GM23248 (cell line): ENCODE data around the gene AAGAB. TPM values are rescaled to one million over a fixed set of nuclear protein-coding genes. Genes with fewer than 3 reads are reported as not detected.

Experiments used
- DNase-seq: peaks from one replicate; pipeline ENCODE4 v3.0.0-alpha.2; 2015
- H2AFZ ChIP-seq: fragments of 200-600 bp; sonication (generic); 2 replicates; pipeline ENCODE4 v1.6.1; 2016; ENCODE audit warnings: antibody characterized with exemption
- H3F3A ChIP-seq: fragments of 200-600 bp; sonication (generic); 2 replicates; pipeline ENCODE4 v1.6.1; 2016; ENCODE audit warnings: mild to moderate bottlenecking, antibody characterized with exemption, mixed run types; ENCODE audit not compliant: insufficient read depth
- H3K27ac ChIP-seq: fragments of 200-600 bp; sonication (generic); 2 replicates; pipeline ENCODE4 v1.5.1; 2016; ENCODE audit warnings: mild to moderate bottlenecking
- H3K27me3 ChIP-seq: fragments of 200-600 bp; sonication (generic); replicated peaks from 2 replicates; pipeline ENCODE4 v1.6.1; 2016; ENCODE audit warnings: mild to moderate bottlenecking; ENCODE audit not compliant: insufficient read depth
- H3K36me3 ChIP-seq: fragments of 200-600 bp; sonication (generic); 2 replicates; pipeline ENCODE4 v1.6.1; 2016; ENCODE audit warnings: low read depth, mild to moderate bottlenecking
- H3K4me1 ChIP-seq: fragments of 200-600 bp; sonication (generic); 2 replicates; pipeline ENCODE4 v1.6.1; 2016; ENCODE audit warnings: mild to moderate bottlenecking; ENCODE audit not compliant: insufficient read depth
- H3K4me2 ChIP-seq: fragments of 200-600 bp; sonication (generic); one replicate; pipeline ENCODE4 v1.6.1; 2016; ENCODE audit warnings: mild to moderate bottlenecking; ENCODE audit not compliant: unreplicated experiment
- H3K4me3 ChIP-seq: fragments of 200-600 bp; sonication (generic); 2 replicates; pipeline ENCODE4 v1.5.1; 2016; ENCODE audit warnings: mild to moderate bottlenecking
- H3K79me2 ChIP-seq: fragments of 200-600 bp; sonication (generic); 2 replicates; pipeline ENCODE4 v1.6.1; 2016; ENCODE audit warnings: mild to moderate bottlenecking; ENCODE audit not compliant: insufficient read depth
- H3K9ac ChIP-seq: fragments of 200-600 bp; sonication (generic); 2 replicates; pipeline ENCODE4 v1.6.1; 2016; ENCODE audit warnings: mild to moderate bottlenecking
- H3K9me2 ChIP-seq: fragments of 200-600 bp; sonication (generic); 2 replicates; pipeline ENCODE4 v1.6.1; 2016; ENCODE audit warnings: mixed run types, mild to moderate bottlenecking, moderate library complexity; ENCODE audit not compliant: insufficient read depth
- H3K9me3 ChIP-seq: fragments of 200-600 bp; sonication (generic); one replicate; pipeline ENCODE4 v1.6.1; 2017; ENCODE audit warnings: low read depth
- H4K20me1 ChIP-seq: fragments of 200-600 bp; sonication (generic); 2 replicates; pipeline ENCODE4 v1.6.0; 2016; ENCODE audit not compliant: insufficient read depth
- EZH2 ChIP-seq: fragments of 200-600 bp; sonication (generic); IDR thresholded peaks from 2 replicates; pipeline ENCODE4 v1.6.1; 2018; ENCODE audit warnings: antibody characterized with exemption, mild to moderate bottlenecking; ENCODE audit not compliant: insufficient read depth, poor library complexity, severe bottlenecking
- EZH2phosphoT487 ChIP-seq: fragments of 200-600 bp; sonication (generic); IDR thresholded peaks from 2 replicates; pipeline ENCODE4 v1.6.1; 2018; ENCODE audit warnings: antibody characterized with exemption, moderate library complexity, mild to moderate bottlenecking, low read depth; ENCODE audit not compliant: insufficient read depth
- WGBS, 2 experiments: methylation state at CpG; one replicate each; pipeline ENCODE4 v1.1.6; 2015 to 2017; ENCODE audit warnings: low lambda C conversion rate in 2 of 2, low coverage in 1 of 2; ENCODE audit errors: missing lambda C conversion rate in 2 of 2; 5-methylcytosine and 5-hydroxymethylcytosine counted together
- in situ Hi-C: fragments of 300-500 bp; cut with MboI; formaldehyde crosslinking; loops from 2 replicates; pipeline ENCODE4 v1.15.0; 2020
- polyA plus RNA-seq: library from polyadenylated mRNA; unstranded; fragments of >200 nt; fragmentation: Nextera tagmentation; extraction: Ambion mirVana; gene quantifications from 2 replicates; pipeline ENCODE4 v1.2.1, GENCODE V29; 2016
- total RNA-seq: library from RNA; depleted of rRNA; stranded (reverse); fragments of >200 nt; shearing (Covaris generic); gene quantifications from 2 replicates; pipeline ENCODE4 v1.2.3, GENCODE V29; 2014

The AAGAB gene
- total and polyA plus RNA-seq, 2 experiments from 2014 or later: 40.9 to 43.3 TPM

DNA sequence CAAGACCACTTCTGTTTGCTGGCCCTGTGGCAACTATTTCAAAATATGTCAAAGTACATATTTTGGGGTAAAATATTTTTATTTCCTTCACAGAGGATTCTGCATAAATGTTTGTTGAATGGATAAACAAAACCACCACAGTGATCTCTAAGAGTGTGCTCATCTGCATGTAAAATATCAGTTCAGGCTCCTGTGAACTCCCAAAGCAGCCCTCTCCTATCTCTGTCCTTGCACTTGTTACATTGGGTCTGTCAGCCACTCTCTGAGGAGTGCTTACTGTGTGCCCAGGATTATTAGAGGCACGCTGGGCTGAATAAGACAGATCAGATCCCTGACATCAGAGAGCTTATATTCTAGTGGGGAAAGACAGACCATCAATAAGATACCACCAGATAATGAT lies 27.3 kb upstream of the AAGAB start:
- H3K9ac ChIP-seq: no peak overlapping the region
- H3K27ac ChIP-seq: no peak overlapping the region
- no peaks in the 10 kb centered on the region for H3K9me3 ChIP-seq
- DNase-seq: no peak
- in situ Hi-C loops: no loop called here
- no peak overlapping the region for H3K4me3 ChIP-seq
- no peaks in the 10 kb centered on the region for H4K20me1 ChIP-seq
- no peaks in the 10 kb centered on the region for H3K4me1 ChIP-seq
- H3F3A ChIP-seq: no peaks in the 10 kb centered on the region
- no peaks in the 10 kb centered on the region for H3K79me2 ChIP-seq
- H2AFZ ChIP-seq: no peak overlapping the region
- TF ChIP-seq EZH2phosphoT487 (no peak), EZH2 (no peak)
- no peaks in the 10 kb centered on the region for H3K36me3 ChIP-seq
- H3K4me2 ChIP-seq: no peak overlapping the region
- H3K27me3 ChIP-seq: no peaks in the 10 kb centered on the region
- WGBS, 2 experiments: 53 to 61% methylated on average over 1 of the region's 1 CpG
- H3K9me2 ChIP-seq: no peaks in the 10 kb centered on the region

DNA sequence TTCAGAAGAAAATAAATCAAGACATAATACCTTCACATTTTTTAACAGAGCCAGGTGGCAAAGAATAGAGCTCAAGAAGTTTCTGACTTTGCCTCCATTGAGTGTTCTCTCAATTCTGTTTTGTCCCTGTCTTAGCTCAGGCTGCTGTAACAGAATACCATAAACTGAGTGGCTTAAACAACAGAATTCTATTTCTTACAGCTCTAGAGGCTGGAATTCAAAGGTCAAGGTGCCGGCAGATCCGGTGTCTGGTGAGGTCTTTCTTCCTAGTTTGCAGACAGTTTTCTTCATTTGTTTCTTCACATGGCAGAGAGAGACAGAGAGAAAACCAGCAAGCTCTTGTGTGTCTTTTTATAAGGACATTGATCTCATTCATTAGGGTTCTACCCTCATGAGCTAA lies 25.8 kb upstream of the AAGAB start:
- Histone ChIP-seq H3K4me3 (no peak overlapping the region), H3K79me2 (no peaks in the 10 kb centered on the region), H2AFZ (no peak overlapping the region), H4K20me1 (no peaks in the 10 kb centered on the region), H3K27me3 (no peaks in the 10 kb centered on the region), H3K4me2 (no peak overlapping the region), H3K9me3 (no peaks in the 10 kb centered on the region), H3K27ac (no peak overlapping the region), H3F3A (no peaks in the 10 kb centered on the region), H3K9me2 (no peaks in the 10 kb centered on the region), H3K36me3 (no peaks in the 10 kb centered on the region), H3K9ac (no peak overlapping the region), H3K4me1 (no peaks in the 10 kb centered on the region)
- TF ChIP-seq EZH2 (no peak), EZH2phosphoT487 (no peak)
- no peak for DNase-seq
- in situ Hi-C loops: no loop called here
- WGBS, 2 experiments: 76 to 86% methylated on average over 2 of the region's 2 CpGs

DNA sequence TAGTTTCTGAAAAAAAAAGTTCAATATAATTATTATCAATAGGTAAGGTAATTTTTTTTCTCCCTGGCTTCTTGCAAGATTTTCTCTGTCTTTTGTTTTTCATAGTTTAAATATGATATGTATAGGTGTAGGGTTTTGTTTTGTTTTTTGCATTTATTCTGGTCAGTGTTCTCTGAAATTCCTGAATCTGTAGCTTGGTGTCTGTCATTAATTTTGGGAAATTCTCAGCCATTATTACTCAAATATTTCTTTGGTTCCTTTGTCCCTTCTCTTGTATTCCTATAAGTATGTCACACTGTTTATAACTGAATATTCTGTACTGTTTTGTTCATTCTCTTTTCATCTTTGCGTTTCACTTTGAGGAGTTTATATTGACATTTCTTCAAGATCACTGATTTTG lies 22.2 kb upstream of the AAGAB start:
- no peaks in the 10 kb centered on the region for H4K20me1 ChIP-seq

DNA sequence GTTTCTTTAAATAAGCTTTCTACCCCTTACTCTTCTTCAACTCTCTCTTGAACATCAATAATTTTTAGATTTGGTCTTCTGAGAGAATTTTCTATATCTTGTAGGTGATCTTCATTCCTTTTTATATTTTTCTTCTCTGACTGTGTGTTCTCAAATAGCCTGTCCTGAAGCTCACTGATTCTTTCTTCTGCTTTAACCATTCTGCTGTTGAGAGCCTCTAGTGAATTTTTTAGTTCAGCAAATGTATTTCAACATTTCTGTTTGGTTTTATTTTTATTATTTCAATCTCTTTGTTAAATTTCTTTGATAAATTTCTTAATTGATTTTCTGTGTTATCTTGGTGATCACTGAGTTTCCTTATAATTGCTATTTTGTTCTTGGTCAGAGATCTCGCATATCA lies 19.8 kb upstream of the AAGAB start:
- Histone ChIP-seq H4K20me1 (no peaks in the 10 kb centered on the region), H3K9ac (no peak overlapping the region), H3K9me2 (no peaks in the 10 kb centered on the region), H3K27me3 (no peaks in the 10 kb centered on the region), H3F3A (no peaks in the 10 kb centered on the region), H3K4me3 (no peak overlapping the region), H3K9me3 (no peaks in the 10 kb centered on the region), H3K36me3 (no peaks in the 10 kb centered on the region), H2AFZ (no peak overlapping the region), H3K79me2 (no peaks in the 10 kb centered on the region), H3K4me1 (no peaks in the 10 kb centered on the region), H3K27ac (no peak overlapping the region), H3K4me2 (no peak overlapping the region)
- in situ Hi-C loops: no loop called here
- 94 to 96% methylated on average over 1 of the region's 1 CpG for WGBS, 2 experiments
- DNase-seq: no peak
- TF ChIP-seq EZH2phosphoT487: no peak
- no peak for TF ChIP-seq EZH2

More for the DNA sequence above, 22.2 kb upstream of the AAGAB start:
- DNase-seq: no peak
- no peaks in the 10 kb centered on the region for H3K36me3 ChIP-seq
- no peaks in the 10 kb centered on the region for H3K9me2 ChIP-seq
- H3K4me3 ChIP-seq: no peak overlapping the region
- in situ Hi-C loops: no loop called here
- H3K9me3 ChIP-seq: no peaks in the 10 kb centered on the region
- no peak for TF ChIP-seq EZH2
- no peak for TF ChIP-seq EZH2phosphoT487
- H3F3A ChIP-seq: no peaks in the 10 kb centered on the region
- no peak overlapping the region for H3K27ac ChIP-seq
- no peak overlapping the region for H3K4me2 ChIP-seq
- H2AFZ ChIP-seq: no peak overlapping the region
- H3K4me1 ChIP-seq: no peaks in the 10 kb centered on the region
- WGBS, 2 experiments: 93 to 100% methylated on average over 1 of the region's 1 CpG
- H3K27me3 ChIP-seq: no peaks in the 10 kb centered on the region
- H3K79me2 ChIP-seq: no peaks in the 10 kb centered on the region
- H3K9ac ChIP-seq: no peak overlapping the region
